WI38 (cell line): ENCODE results near the gene KRT77.
"Not testable (repeated sequence)": the region's sequence is repeated elsewhere in the genome, so short reads cannot be mapped to it uniquely, and the experiment has no call there.

Experiments used
- H3K4me3 ChIP-seq: 2 replicates; pipeline ENCODE4 v1.5.1; 2011; ENCODE audit warnings: low read depth, mild to moderate bottlenecking, control low read depth, low read length
- TF ChIP-seq, protein P1 (sequence below): IDR thresholded peaks from 2 replicates; pipeline ENCODE4 v1.5.1; 2012; ENCODE audit warnings: low read depth, mild to moderate bottlenecking, control low read depth, low read length

The KRT77 gene

DNA sequence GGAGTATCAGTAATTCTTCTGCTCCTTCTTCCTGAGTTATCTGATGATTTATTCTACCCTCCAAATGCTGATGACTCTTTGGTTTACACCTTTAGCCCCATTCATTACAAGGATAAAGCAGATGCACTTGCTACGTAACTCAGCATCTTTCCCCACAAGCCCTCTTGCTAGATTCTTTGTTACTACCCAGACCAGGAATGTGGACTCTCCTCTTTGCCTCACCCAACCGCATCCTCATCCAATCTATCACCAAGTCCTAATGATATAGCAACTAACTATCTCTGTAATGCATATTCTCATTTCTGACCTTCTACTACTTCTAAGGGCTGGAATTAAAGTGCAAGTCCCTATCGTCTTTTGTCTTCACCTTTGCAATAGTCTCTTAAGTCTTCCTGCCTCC, 32.4 kb downstream of the KRT77 start:
- H3K4me3 ChIP-seq: no peak overlapping the region
- TF ChIP-seq, protein P1, sequence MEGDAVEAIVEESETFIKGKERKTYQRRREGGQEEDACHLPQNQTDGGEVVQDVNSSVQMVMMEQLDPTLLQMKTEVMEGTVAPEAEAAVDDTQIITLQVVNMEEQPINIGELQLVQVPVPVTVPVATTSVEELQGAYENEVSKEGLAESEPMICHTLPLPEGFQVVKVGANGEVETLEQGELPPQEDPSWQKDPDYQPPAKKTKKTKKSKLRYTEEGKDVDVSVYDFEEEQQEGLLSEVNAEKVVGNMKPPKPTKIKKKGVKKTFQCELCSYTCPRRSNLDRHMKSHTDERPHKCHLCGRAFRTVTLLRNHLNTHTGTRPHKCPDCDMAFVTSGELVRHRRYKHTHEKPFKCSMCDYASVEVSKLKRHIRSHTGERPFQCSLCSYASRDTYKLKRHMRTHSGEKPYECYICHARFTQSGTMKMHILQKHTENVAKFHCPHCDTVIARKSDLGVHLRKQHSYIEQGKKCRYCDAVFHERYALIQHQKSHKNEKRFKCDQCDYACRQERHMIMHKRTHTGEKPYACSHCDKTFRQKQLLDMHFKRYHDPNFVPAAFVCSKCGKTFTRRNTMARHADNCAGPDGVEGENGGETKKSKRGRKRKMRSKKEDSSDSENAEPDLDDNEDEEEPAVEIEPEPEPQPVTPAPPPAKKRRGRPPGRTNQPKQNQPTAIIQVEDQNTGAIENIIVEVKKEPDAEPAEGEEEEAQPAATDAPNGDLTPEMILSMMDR: no peak

DNA sequence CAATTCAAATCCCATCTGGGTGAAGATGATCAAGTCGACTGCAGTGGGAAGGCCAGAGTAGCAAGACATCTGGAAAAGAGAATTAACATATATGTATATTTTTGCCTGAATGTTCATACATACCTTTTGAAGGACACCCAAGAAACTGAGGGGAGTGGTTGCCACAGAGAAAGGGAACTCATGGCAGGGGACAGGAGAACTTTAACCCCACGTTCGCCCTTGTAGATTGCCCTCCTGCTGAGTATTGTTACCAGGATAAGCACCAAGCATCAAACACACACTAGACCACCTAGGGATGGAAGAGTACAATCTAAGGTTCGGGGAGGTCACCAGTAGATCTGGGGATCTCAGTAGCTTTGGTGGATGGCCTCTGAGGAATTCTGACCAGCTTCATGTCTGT, 32.8 kb downstream of the KRT77 start:
- no peak overlapping the region for H3K4me3 ChIP-seq
- TF ChIP-seq, protein P1: no peak

DNA sequence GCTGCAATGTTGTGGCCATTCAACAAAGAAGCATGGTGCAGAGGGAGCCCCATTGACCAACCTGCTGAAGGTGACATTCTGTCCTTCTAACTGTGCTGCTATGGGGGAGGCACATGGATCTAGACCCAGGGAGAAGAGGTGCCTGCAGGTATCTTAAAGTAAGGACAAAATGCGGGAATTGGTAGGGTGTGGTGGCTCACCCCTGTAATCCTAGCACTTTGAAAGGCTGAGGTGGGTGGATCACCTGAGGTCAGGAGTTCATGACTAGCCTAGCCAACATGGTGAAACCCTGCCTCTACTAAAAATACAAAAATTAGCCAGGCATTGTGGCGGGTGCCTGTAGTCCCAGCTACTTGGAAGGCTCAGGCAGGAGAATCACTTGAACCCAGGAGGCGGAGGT, 33.4 kb downstream of the KRT77 start:
- H3K4me3 ChIP-seq: not testable (repeated sequence)

DNA sequence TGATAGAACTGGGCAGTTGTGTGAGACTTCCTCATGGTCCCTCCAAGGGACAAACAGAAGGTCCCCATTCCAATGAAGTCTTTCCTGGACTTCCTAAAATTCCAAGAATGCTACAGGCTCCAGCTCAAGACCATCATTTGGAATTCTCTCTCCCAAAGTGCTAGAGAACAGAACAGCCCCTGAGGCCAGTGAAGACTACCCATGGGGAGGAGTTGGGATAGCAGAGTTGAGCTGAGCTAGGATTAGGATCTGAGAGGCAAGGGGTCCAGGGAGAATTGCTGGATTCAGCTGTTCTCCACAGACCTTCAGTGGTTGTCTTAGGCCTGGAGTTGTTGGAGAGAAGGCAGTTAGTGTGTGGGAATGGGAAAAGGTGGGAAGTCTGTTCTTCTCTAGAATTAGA, 33.9 kb downstream of the KRT77 start:
- TF ChIP-seq, protein P1: no peak
- H3K4me3 ChIP-seq: no peak overlapping the region

DNA sequence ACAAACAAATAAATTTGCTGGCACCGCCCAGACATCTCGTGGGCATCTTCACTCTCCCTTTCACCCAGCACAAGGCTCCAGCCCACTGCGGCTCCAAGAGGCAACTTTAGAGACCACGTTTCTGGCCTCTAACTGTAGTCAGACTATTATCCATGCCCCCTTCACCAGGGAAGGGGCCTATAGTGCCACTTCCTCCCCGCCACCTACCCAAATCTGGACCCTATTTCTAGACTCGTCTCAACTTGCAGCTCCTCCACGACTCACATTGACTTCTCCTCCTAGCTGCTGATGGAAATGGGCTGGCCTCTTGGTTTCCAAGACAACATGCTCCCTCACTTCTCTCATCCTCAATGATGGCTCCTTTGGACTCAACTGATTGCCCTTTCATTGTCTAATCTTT, 35.4 kb downstream of the KRT77 start:
- H3K4me3 ChIP-seq: no peak overlapping the region
- TF ChIP-seq, protein P1: no peak

DNA sequence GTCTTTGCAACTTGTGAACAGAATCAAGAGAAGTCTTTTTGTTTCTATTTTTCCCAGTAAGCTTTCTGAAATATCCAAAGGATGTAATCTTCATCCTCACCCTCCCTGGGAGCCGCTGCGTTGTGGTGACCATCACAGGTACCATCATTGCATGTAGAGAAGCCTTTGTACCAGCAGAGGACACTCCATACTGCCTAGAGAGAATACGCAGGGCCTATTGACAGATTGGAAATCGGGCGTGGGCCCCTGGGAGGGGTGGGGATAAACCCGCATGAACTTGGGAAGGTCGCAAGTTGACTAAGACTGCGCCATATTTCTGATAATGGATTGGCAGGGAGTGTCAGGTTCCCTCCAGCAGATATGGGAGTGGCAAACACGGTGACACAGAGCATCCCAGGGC, 35.8 kb downstream of the KRT77 start:
- H3K4me3 ChIP-seq: no peak overlapping the region
- TF ChIP-seq, protein P1: no peak

DNA sequence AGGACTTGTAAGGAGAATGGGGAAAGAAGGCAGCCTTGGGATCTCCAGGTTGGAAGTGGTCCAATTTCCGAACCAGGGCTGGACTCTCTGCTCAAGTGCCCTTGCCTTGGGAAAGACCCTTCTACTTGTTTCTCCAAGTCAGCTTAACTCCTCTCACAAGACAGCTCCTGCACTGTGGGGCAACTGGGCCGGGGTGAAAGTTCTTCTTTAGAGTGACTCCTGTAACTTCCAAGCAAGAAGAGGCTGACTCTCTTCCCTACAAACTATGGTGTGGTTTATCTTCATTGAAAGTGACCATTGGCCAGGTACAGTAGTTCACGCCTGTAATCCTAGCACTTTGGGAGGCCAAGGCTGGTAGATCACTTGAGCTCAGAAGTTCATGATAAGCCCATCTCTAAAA, 36.9 kb downstream of the KRT77 start:
- TF ChIP-seq, protein P1: no peak
- no peak overlapping the region for H3K4me3 ChIP-seq

DNA sequence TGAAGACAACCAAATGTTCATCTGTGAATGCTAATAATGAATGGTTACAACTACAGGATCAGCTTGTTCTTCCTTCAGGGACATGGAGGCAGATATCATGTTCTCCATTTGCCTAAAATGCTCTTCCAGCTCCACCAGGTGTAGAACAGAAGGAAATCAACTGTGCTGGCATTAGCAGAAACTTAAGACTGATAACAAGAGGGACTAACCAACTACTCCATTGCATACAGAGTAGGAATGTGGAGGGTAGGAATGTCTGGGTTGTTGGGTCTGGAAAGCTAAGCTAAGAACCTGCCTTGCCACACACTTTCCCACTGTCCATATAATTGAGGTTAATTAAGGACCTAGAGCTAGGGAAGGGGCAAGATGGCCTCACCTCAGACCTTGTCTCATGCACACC, 39.9 kb downstream of the KRT77 start:
- no peak overlapping the region for H3K4me3 ChIP-seq
- TF ChIP-seq, protein P1: no peak
